ENCODE measurements around the gene SLC16A3.

DNA sequence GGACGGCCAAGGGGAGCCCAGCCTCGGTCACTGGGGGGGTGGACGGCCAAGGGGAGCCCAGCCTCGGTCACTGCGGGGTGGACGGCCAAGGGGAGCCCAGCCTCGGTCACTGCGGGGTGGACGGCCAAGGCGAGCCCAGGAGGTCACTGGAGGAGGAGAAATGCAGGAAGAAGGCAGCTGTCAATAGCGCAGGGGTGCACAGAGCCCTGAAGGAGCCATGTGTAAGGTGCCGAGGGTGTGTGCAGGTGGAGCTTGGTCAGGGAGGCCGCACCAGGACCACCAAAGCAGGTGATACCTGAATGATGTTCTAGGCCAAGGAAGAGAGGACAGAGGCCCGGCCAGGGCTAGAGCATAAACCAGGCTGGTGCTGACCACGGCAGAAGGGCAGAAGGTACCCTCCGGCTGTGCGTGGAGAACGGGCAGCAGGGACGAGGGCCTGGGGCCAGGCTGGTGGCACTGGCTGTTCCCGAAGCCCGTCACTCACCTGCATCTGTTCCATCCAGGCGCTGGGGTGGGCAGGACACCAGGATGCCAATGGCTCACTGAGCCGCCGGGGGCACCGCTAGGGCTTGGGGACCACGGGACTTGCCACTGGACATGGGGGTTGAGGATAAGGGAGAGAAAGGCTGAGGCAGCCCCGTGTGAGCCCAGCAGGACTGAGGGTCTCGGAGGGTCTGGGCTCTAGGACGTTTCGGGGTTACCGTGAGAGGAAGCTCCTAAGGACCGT lies 10.3 kb upstream of the SLC16A3 start:
- TF ChIP-seq, protein P1, sequence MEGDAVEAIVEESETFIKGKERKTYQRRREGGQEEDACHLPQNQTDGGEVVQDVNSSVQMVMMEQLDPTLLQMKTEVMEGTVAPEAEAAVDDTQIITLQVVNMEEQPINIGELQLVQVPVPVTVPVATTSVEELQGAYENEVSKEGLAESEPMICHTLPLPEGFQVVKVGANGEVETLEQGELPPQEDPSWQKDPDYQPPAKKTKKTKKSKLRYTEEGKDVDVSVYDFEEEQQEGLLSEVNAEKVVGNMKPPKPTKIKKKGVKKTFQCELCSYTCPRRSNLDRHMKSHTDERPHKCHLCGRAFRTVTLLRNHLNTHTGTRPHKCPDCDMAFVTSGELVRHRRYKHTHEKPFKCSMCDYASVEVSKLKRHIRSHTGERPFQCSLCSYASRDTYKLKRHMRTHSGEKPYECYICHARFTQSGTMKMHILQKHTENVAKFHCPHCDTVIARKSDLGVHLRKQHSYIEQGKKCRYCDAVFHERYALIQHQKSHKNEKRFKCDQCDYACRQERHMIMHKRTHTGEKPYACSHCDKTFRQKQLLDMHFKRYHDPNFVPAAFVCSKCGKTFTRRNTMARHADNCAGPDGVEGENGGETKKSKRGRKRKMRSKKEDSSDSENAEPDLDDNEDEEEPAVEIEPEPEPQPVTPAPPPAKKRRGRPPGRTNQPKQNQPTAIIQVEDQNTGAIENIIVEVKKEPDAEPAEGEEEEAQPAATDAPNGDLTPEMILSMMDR (conservative IDR thresholded peaks at IDR 0.05; ENCODE audit: low read length): no peak
- TF ChIP-seq EZH2phosphoT487 (IDR thresholded peaks at IDR 0.05; ENCODE audit: borderline replicate concordance): no peak
